MM.1S (cell line): ENCODE results near the gene DPP6.

ENCODE experiments used
- DNase-seq: peaks from one replicate; pipeline ENCODE4 v3.0.0-alpha.2; 2015
- H2AFZ ChIP-seq: fragments of 300-600 bp; sonication (generic); 2 replicates; pipeline ENCODE4 v1.6.0; 2016; ENCODE audit warnings: antibody characterized with exemption, low read length
- H3F3A ChIP-seq: fragments of 300-600 bp; sonication (generic); 2 replicates; pipeline ENCODE4 v1.6.1; 2016; ENCODE audit warnings: mild to moderate bottlenecking, antibody characterized with exemption, low read length, moderate library complexity, mixed read lengths; ENCODE audit not compliant: insufficient read depth
- H3K27ac ChIP-seq: fragments of 300-600 bp; sonication (generic); 2 replicates; pipeline ENCODE4 v1.5.1; 2016; ENCODE audit warnings: mild to moderate bottlenecking, low read length
- H3K27me3 ChIP-seq: fragments of 300-600 bp; sonication (generic); replicated peaks from 2 replicates; pipeline ENCODE4 v1.6.0; 2016; ENCODE audit warnings: low read length; ENCODE audit not compliant: insufficient read depth
- H3K36me3 ChIP-seq: fragments of 300-600 bp; sonication (generic); replicated peaks from 2 replicates; pipeline ENCODE4 v1.6.1; 2016; ENCODE audit warnings: mild to moderate bottlenecking, low read length, mixed read lengths; ENCODE audit not compliant: insufficient read depth
- H3K4me1 ChIP-seq: fragments of 300-600 bp; sonication (generic); 2 replicates; pipeline ENCODE4 v1.6.1; 2016; ENCODE audit warnings: low read length, mixed read lengths
- H3K4me2 ChIP-seq: fragments of 300-600 bp; sonication (generic); 2 replicates; pipeline ENCODE4 v1.6.0; 2016; ENCODE audit warnings: low read depth, low read length
- H3K4me3 ChIP-seq: fragments of 300-600 bp; sonication (generic); 2 replicates; pipeline ENCODE4 v1.5.1; 2016; ENCODE audit warnings: low read length, mixed read lengths
- H3K79me2 ChIP-seq: fragments of 300-600 bp; sonication (generic); 2 replicates; pipeline ENCODE4 v1.6.1; 2016; ENCODE audit warnings: mixed run types, low read length, mixed read lengths
- H3K9ac ChIP-seq: fragments of 300-600 bp; sonication (generic); 2 replicates; pipeline ENCODE4 v1.6.1; 2016; ENCODE audit warnings: low read length, mixed read lengths
- H3K9me2 ChIP-seq: fragments of 300-600 bp; sonication (generic); replicated peaks from 2 replicates; pipeline ENCODE4 v1.6.1; 2016; ENCODE audit warnings: mild to moderate bottlenecking, low read length, mixed read lengths; ENCODE audit not compliant: insufficient read depth
- H3K9me3 ChIP-seq: fragments of 300-600 bp; sonication (generic); replicated peaks from 2 replicates; pipeline ENCODE4 v1.6.1; 2016; ENCODE audit warnings: mild to moderate bottlenecking, low read length, mixed read lengths; ENCODE audit not compliant: insufficient read depth
- H4K20me1 ChIP-seq: fragments of 300-600 bp; sonication (generic); 2 replicates; pipeline ENCODE4 v1.6.1; 2016; ENCODE audit warnings: mild to moderate bottlenecking, low read length, moderate library complexity, mixed read lengths; ENCODE audit not compliant: insufficient read depth
- CTCF ChIP-seq: fragments of 300-600 bp; sonication (generic); IDR thresholded peaks from 2 replicates; pipeline ENCODE4 v1.5.1; 2016; ENCODE audit warnings: antibody characterized with exemption, low read length, mixed read lengths
- EZH2 ChIP-seq: fragments of 300-600 bp; sonication (generic); optimal IDR thresholded peaks from 2 replicates; pipeline ENCODE3; 2017; ENCODE audit warnings: low read depth, mild to moderate bottlenecking, antibody characterized with exemption, low read length, mixed read lengths
- EZH2phosphoT487 ChIP-seq: fragments of 300-600 bp; sonication (generic); IDR thresholded peaks from 2 replicates; pipeline ENCODE4 v1.6.1; 2018; ENCODE audit warnings: antibody characterized with exemption, low read length

The DPP6 gene

GRCh38 chr7:154770361-154770760 is 718.2 kb downstream of the DPP6 start:
- DNase-seq: no peak
- H3K27ac ChIP-seq: no peak overlapping the region
- 0 out of 2 replicates have a peak, but pooled peaks cover 5% of the 10 kb centered on the region for H3K27me3 ChIP-seq
- H3K79me2 ChIP-seq: no peaks in the 10 kb centered on the region
- no peak overlapping the region for H3K4me3 ChIP-seq
- H3K9me2 ChIP-seq: no peaks in the 10 kb centered on the region
- no peaks in the 10 kb centered on the region for H3K4me1 ChIP-seq
- no peaks in the 10 kb centered on the region for H3F3A ChIP-seq
- no peak overlapping the region for H3K4me2 ChIP-seq
- H3K36me3 ChIP-seq: no peaks in the 10 kb centered on the region
- H3K9me3 ChIP-seq: no peaks in the 10 kb centered on the region
- no peaks in the 10 kb centered on the region for H4K20me1 ChIP-seq
- TF ChIP-seq EZH2 (no peak), CTCF (no peak), EZH2phosphoT487 (no peak)
- H2AFZ ChIP-seq: no peak overlapping the region
- no peak overlapping the region for H3K9ac ChIP-seq

GRCh38 chr7:154770962-154771361 is 718.8 kb downstream of the DPP6 start:
- H3K27ac ChIP-seq: no peak overlapping the region
- TF ChIP-seq EZH2: no peak
- TF ChIP-seq CTCF: no peak
- no peak for TF ChIP-seq EZH2phosphoT487
- no peaks in the 10 kb centered on the region for H4K20me1 ChIP-seq
- no peaks in the 10 kb centered on the region for H3K9me3 ChIP-seq
- no peak overlapping the region for H3K9ac ChIP-seq
- no peak overlapping the region for H3K4me2 ChIP-seq
- no peaks in the 10 kb centered on the region for H3K4me1 ChIP-seq
- H3K27me3 ChIP-seq: 0 out of 2 replicates have a peak, but pooled peaks cover 5% of the 10 kb centered on the region
- H3K36me3 ChIP-seq: no peaks in the 10 kb centered on the region
- no peak overlapping the region for H3K4me3 ChIP-seq
- H3F3A ChIP-seq: no peaks in the 10 kb centered on the region
- H2AFZ ChIP-seq: no peak overlapping the region
- no peaks in the 10 kb centered on the region for H3K9me2 ChIP-seq
- no peaks in the 10 kb centered on the region for H3K79me2 ChIP-seq
- no peak for DNase-seq

GRCh38 chr7:154774303-154774969 is 722.2 kb downstream of the DPP6 start:
- no peaks in the 10 kb centered on the region for H4K20me1 ChIP-seq
- H3K79me2 ChIP-seq: no peaks in the 10 kb centered on the region
- H3K27ac ChIP-seq: no peak overlapping the region
- H3K27me3 ChIP-seq: no peaks in the 10 kb centered on the region
- no peak overlapping the region for H3K9ac ChIP-seq
- H2AFZ ChIP-seq: no peak overlapping the region
- no peaks in the 10 kb centered on the region for H3K4me1 ChIP-seq
- DNase-seq: no peak
- H3K9me3 ChIP-seq: no peaks in the 10 kb centered on the region
- H3K9me2 ChIP-seq: no peaks in the 10 kb centered on the region
- H3K4me3 ChIP-seq: no peak overlapping the region
- no peaks in the 10 kb centered on the region for H3K36me3 ChIP-seq
- H3F3A ChIP-seq: no peaks in the 10 kb centered on the region
- no peak overlapping the region for H3K4me2 ChIP-seq
- TF ChIP-seq EZH2phosphoT487: no peak
- TF ChIP-seq EZH2: no peak
- no peak for TF ChIP-seq CTCF
